GM19351 (cell line): ENCODE measurements around the gene GID8.
"Not testable (repeated sequence)": the region's sequence is repeated elsewhere in the genome, so short reads cannot be mapped to it uniquely, and the experiment has no call there.

Experiments used
- ATAC-seq: cut with Tn5 transposase; IDR thresholded peaks from one replicate; pipeline ENCODE4 v1.9.1; 2021; ENCODE audit warnings: mild to moderate bottlenecking, moderate library complexity; ENCODE audit not compliant: unreplicated experiment

GID8 gene

GRCh38 chr20:62956387-62957135 is 18.6 kb downstream of the GID8 start:
- no peak for ATAC-seq

GRCh38 chr20:62957136-62958117 is 19.5 kb downstream of the GID8 start:
- ATAC-seq: no peak

GRCh38 chr20:62958388-62959100 is 20.6 kb downstream of the GID8 start:
- ATAC-seq: no peak

GRCh38 chr20:62959101-62959971 is 21.4 kb downstream of the GID8 start:
- ATAC-seq: no peak

GRCh38 chr20:62959998-62960436 is 22.1 kb downstream of the GID8 start:
- ATAC-seq: no peak

GRCh38 chr20:62960446-62961309 is 22.7 kb downstream of the GID8 start:
- ATAC-seq: not testable (repeated sequence)

- no peak for ATAC-seq
These were observed 23.4 kb downstream of the GID8 start for GRCh38 chr20:62961310-62961783.

GRCh38 chr20:62961799-62962198 is 23.9 kb downstream of the GID8 start:
- no peak for ATAC-seq

- ATAC-seq: no peak
These were observed 24.4 kb downstream of the GID8 start for GRCh38 chr20:62962221-62962879.

- no peak for ATAC-seq
These were observed 25.1 kb downstream of the GID8 start for GRCh38 chr20:62962891-62963613.

- ATAC-seq: no peak
These were observed 25.9 kb downstream of the GID8 start for GRCh38 chr20:62963614-62964397.

GRCh38 chr20:62964700-62965099 is 26.8 kb downstream of the GID8 start:
- ATAC-seq: no peak

GRCh38 chr20:62965363-62965771 is 27.4 kb downstream of the GID8 start:
- ATAC-seq: no peak

- ATAC-seq: no peak
These were observed 28.5 kb downstream of the GID8 start for GRCh38 chr20:62966212-62967148.

- no peak for ATAC-seq
These were observed 29.2 kb downstream of the GID8 start for GRCh38 chr20:62967149-62967501.
